GM18511 (cell line): ENCODE results near the gene CHST12.

Experiments
- ATAC-seq: cut with Tn5 transposase; IDR thresholded peaks from one replicate; pipeline ENCODE4 v1.9.1; 2021; ENCODE audit warnings: mild to moderate bottlenecking, moderate library complexity; ENCODE audit not compliant: unreplicated experiment

The CHST12 gene

GRCh38 chr7:2477447-2478398, 74.3 kb downstream of the CHST12 start:
- peak; percentile 80 for ATAC-seq

- no peak for ATAC-seq
Measured at GRCh38 chr7:2478399-2478785, 75.0 kb downstream of the CHST12 start.

- ATAC-seq: no peak
Measured at GRCh38 chr7:2478800-2479199, 75.4 kb downstream of the CHST12 start.

- no peak for ATAC-seq
Measured at GRCh38 chr7:2479276-2480069, 76.1 kb downstream of the CHST12 start.

- ATAC-seq: no peak
Measured at GRCh38 chr7:2480070-2480408, 76.6 kb downstream of the CHST12 start.

GRCh38 chr7:2481195-2481594, 77.8 kb downstream of the CHST12 start:
- no peak for ATAC-seq

- no peak for ATAC-seq
Measured at GRCh38 chr7:2482725-2483451, 79.5 kb downstream of the CHST12 start.

GRCh38 chr7:2483494-2483893, 80.1 kb downstream of the CHST12 start:
- no peak for ATAC-seq

- no peak for ATAC-seq
Measured at GRCh38 chr7:2484868-2485267, 81.5 kb downstream of the CHST12 start.

GRCh38 chr7:2487586-2488271, 84.3 kb downstream of the CHST12 start:
- no peak for ATAC-seq

- ATAC-seq: no peak
Measured at GRCh38 chr7:2488272-2488645, 84.8 kb downstream of the CHST12 start.

- no peak for ATAC-seq
Measured at GRCh38 chr7:2488681-2489080, 85.3 kb downstream of the CHST12 start.

GRCh38 chr7:2490181-2490651, 86.8 kb downstream of the CHST12 start:
- no peak for ATAC-seq

- ATAC-seq: no peak
Measured at GRCh38 chr7:2492038-2492437, 88.6 kb downstream of the CHST12 start.

GRCh38 chr7:2493205-2494164, 90.1 kb downstream of the CHST12 start:
- ATAC-seq: no peak

- no peak for ATAC-seq
Measured at GRCh38 chr7:2494191-2495130, 91.0 kb downstream of the CHST12 start.

GRCh38 chr7:2495418-2496299, 92.2 kb downstream of the CHST12 start:
- no peak for ATAC-seq
